ENCODE results near the gene ARHGEF37.

Gene ARHGEF37

GRCh38 chr5:149629421-149629820, 48.1 kb downstream of the ARHGEF37 start:
- no peak for DNase-seq

- no peak for DNase-seq
These were observed 49.0 kb downstream of the ARHGEF37 start for GRCh38 chr5:149630337-149630736.

- no peak for DNase-seq
These were observed 50.2 kb downstream of the ARHGEF37 start for GRCh38 chr5:149631506-149631905.

GRCh38 chr5:149632311-149633251, 51.3 kb downstream of the ARHGEF37 start:
- DNase-seq: no peak

GRCh38 chr5:149633476-149634350, 52.4 kb downstream of the ARHGEF37 start:
- DNase-seq: no peak

- DNase-seq: no peak
These were observed 54.1 kb downstream of the ARHGEF37 start for GRCh38 chr5:149635394-149635793.

- DNase-seq: no peak
These were observed 55.0 kb downstream of the ARHGEF37 start for GRCh38 chr5:149636191-149636860.

GRCh38 chr5:149636861-149637246, 55.6 kb downstream of the ARHGEF37 start:
- DNase-seq: peak in 2 of 5 experiments; percentile 24 to 39

GRCh38 chr5:149638136-149638535, 56.8 kb downstream of the ARHGEF37 start:
- DNase-seq: no peak

- no peak for DNase-seq
These were observed 57.4 kb downstream of the ARHGEF37 start for GRCh38 chr5:149638546-149639241.

GRCh38 chr5:149639737-149640136, 58.4 kb downstream of the ARHGEF37 start:
- no peak for DNase-seq

- DNase-seq: no peak
These were observed 59.2 kb downstream of the ARHGEF37 start for GRCh38 chr5:149640350-149640999.

- no peak for DNase-seq
These were observed 59.8 kb downstream of the ARHGEF37 start for GRCh38 chr5:149641000-149641576.

- no peak for DNase-seq
These were observed 60.3 kb downstream of the ARHGEF37 start for GRCh38 chr5:149641600-149641999.

GRCh38 chr5:149643781-149644180, 62.5 kb downstream of the ARHGEF37 start:
- no peak for DNase-seq

- DNase-seq: no peak
These were observed 63.3 kb downstream of the ARHGEF37 start for GRCh38 chr5:149644629-149645028.

GRCh38 chr5:149645236-149645635, 63.9 kb downstream of the ARHGEF37 start:
- no peak for DNase-seq

- no peak for DNase-seq
These were observed 64.4 kb downstream of the ARHGEF37 start for GRCh38 chr5:149645725-149646124.

- peak in 1 of 5 experiments; percentile 5 for DNase-seq
These were observed 65.3 kb downstream of the ARHGEF37 start for GRCh38 chr5:149646564-149646963.

GRCh38 chr5:149647334-149647733, 66.0 kb downstream of the ARHGEF37 start:
- DNase-seq: no peak

All from T-helper 2 cell (primary cell).